ENCODE measurements around the gene ZYG11B.
"Not testable (repeated sequence)": the region's sequence is repeated elsewhere in the genome, so short reads cannot be mapped to it uniquely, and the experiment has no call there.

Gene ZYG11B

GRCh38 chr1:52726265-52727113 lies at the start of gene ZYG11B:
Gene ZYG11B (plus strand): TSS chr1:52726453. CDS start chr1:52726654, 201 bp downstream.
- peak; percentile 77 to 89 for DNase-seq (ENCODE audit: low read depth in 2 of 2)

GRCh38 chr1:52677076-52677806 lies 49.0 kb upstream of the ZYG11B start:
- no peak for DNase-seq (ENCODE audit: low read depth in 2 of 2)

GRCh38 chr1:52679048-52679447 lies 47.2 kb upstream of the ZYG11B start:
- no peak for DNase-seq (ENCODE audit: low read depth in 2 of 2)

GRCh38 chr1:52679498-52679897 lies 46.8 kb upstream of the ZYG11B start:
- DNase-seq (ENCODE audit: low read depth in 2 of 2) = no peak

GRCh38 chr1:52680353-52680752 lies 45.9 kb upstream of the ZYG11B start:
- DNase-seq (ENCODE audit: low read depth in 2 of 2) = no peak

- DNase-seq (ENCODE audit: low read depth in 2 of 2) = no peak
Measured at GRCh38 chr1:52681136-52681535, 45.1 kb upstream of the ZYG11B start.

- no peak for DNase-seq (ENCODE audit: low read depth in 2 of 2)
Measured at GRCh38 chr1:52683367-52683940, 42.8 kb upstream of the ZYG11B start.

GRCh38 chr1:52684545-52684944 lies 41.7 kb upstream of the ZYG11B start:
- no peak for DNase-seq (ENCODE audit: low read depth in 2 of 2)

GRCh38 chr1:52686261-52686751 lies 39.9 kb upstream of the ZYG11B start:
- peak; percentile 62 to 63 for DNase-seq (ENCODE audit: low read depth in 2 of 2)

GRCh38 chr1:52686830-52687229 lies 39.4 kb upstream of the ZYG11B start:
- no peak for DNase-seq (ENCODE audit: low read depth in 2 of 2)

GRCh38 chr1:52691821-52692220 lies 34.4 kb upstream of the ZYG11B start:
- no peak for DNase-seq (ENCODE audit: low read depth in 2 of 2)

GRCh38 chr1:52692697-52693096 lies 33.6 kb upstream of the ZYG11B start:
- DNase-seq (ENCODE audit: low read depth in 2 of 2) = no peak

GRCh38 chr1:52693351-52693750 lies 32.9 kb upstream of the ZYG11B start:
- DNase-seq (ENCODE audit: low read depth in 2 of 2) = not testable (repeated sequence)

GRCh38 chr1:52693843-52694242 lies 32.4 kb upstream of the ZYG11B start:
- DNase-seq (ENCODE audit: low read depth in 2 of 2) = no peak

GRCh38 chr1:52695627-52696026 lies 30.6 kb upstream of the ZYG11B start:
- DNase-seq (ENCODE audit: low read depth in 2 of 2) = no peak

- DNase-seq (ENCODE audit: low read depth in 2 of 2) = peak; percentile 62 to 76
Measured at GRCh38 chr1:52697795-52698674, 28.2 kb upstream of the ZYG11B start, which contains the start of gene COA7. Gene COA7 (minus strand): TSS chr1:52698347. CDS start chr1:52698326, 21 bp downstream.

- DNase-seq (ENCODE audit: low read depth in 2 of 2) = peak; percentile 64 to 76
Measured at GRCh38 chr1:52702886-52703787, 23.1 kb upstream of the ZYG11B start.

- no peak for DNase-seq (ENCODE audit: low read depth in 2 of 2)
Measured at GRCh38 chr1:52706136-52706670, 20.1 kb upstream of the ZYG11B start.

GRCh38 chr1:52706941-52707926 lies 19.0 kb upstream of the ZYG11B start:
- no peak for DNase-seq (ENCODE audit: low read depth in 2 of 2)

Data from stimulated activated CD4-positive, alpha-beta T cell treated with anti-CD3 and anti-CD28 coated beads, Interleukin-4, amount 100 ng/mL, for 48 hours (primary cell).